HG02852 (cell line): Measurements from ENCODE around the gene RRP9.

Experiments
- ATAC-seq: cut with Tn5 transposase; IDR thresholded peaks from one replicate; pipeline ENCODE4 v1.9.1; 2021; ENCODE audit warnings: mild to moderate bottlenecking, moderate library complexity; ENCODE audit not compliant: unreplicated experiment

The RRP9 gene

GRCh38 chr3:51974277-51974962 lies 32.7 kb upstream of the RRP9 start:
- peak; percentile 6 for ATAC-seq

GRCh38 chr3:51971350-51971749 lies 29.6 kb upstream of the RRP9 start:
- no peak for ATAC-seq

- ATAC-seq = no peak
Observed at GRCh38 chr3:51970606-51971300, 29.0 kb upstream of the RRP9 start.

GRCh38 chr3:51969841-51970240 lies 28.1 kb upstream of the RRP9 start:
- no peak for ATAC-seq

- no peak for ATAC-seq
Observed at GRCh38 chr3:51968883-51969678, 27.4 kb upstream of the RRP9 start.

GRCh38 chr3:51968170-51968775 lies 26.6 kb upstream of the RRP9 start:
- ATAC-seq = peak; percentile 7

- peak; percentile 64 for ATAC-seq
Observed at GRCh38 chr3:51967384-51968169, 25.9 kb upstream of the RRP9 start, which contains the start of gene PCBP4. Gene PCBP4, minus strand, starts transcription at chr3:51967454. Its CDS starts 6,214 bp downstream, at chr3:51961240.

GRCh38 chr3:51966922-51967383 lies 25.2 kb upstream of the RRP9 start:
- peak; percentile 53 for ATAC-seq

- ATAC-seq = no peak
Observed at GRCh38 chr3:51966486-51966885, 24.8 kb upstream of the RRP9 start.

GRCh38 chr3:51966016-51966415 lies 24.3 kb upstream of the RRP9 start:
- no peak for ATAC-seq

GRCh38 chr3:51964521-51964920 lies 22.8 kb upstream of the RRP9 start:
- no peak for ATAC-seq

GRCh38 chr3:51963951-51964451 lies 22.3 kb upstream of the RRP9 start:
- ATAC-seq = no peak

- no peak for ATAC-seq
Observed at GRCh38 chr3:51962854-51963530, 21.3 kb upstream of the RRP9 start.

GRCh38 chr3:51961602-51962569 lies 20.2 kb upstream of the RRP9 start:
- ATAC-seq = no peak

GRCh38 chr3:51961011-51961410 lies 19.3 kb upstream of the RRP9 start:
- no peak for ATAC-seq

GRCh38 chr3:51960386-51960785 lies 18.7 kb upstream of the RRP9 start:
- no peak for ATAC-seq

- ATAC-seq = no peak
Observed at GRCh38 chr3:51959651-51960050, 17.9 kb upstream of the RRP9 start.
